WI38 (cell line): ENCODE data around the gene TYK2.
"Not testable (repeated sequence)": the region's sequence is repeated elsewhere in the genome, so short reads cannot be mapped to it uniquely, and the experiment has no call there.

Experiments used
- H3K4me3 ChIP-seq: 2 replicates; pipeline ENCODE4 v1.5.1; 2011; ENCODE audit warnings: low read depth, mild to moderate bottlenecking, control low read depth, low read length
- TF ChIP-seq, protein P1 (sequence below): IDR thresholded peaks from 2 replicates; pipeline ENCODE4 v1.5.1; 2012; ENCODE audit warnings: low read depth, mild to moderate bottlenecking, control low read depth, low read length

Gene TYK2

DNA sequence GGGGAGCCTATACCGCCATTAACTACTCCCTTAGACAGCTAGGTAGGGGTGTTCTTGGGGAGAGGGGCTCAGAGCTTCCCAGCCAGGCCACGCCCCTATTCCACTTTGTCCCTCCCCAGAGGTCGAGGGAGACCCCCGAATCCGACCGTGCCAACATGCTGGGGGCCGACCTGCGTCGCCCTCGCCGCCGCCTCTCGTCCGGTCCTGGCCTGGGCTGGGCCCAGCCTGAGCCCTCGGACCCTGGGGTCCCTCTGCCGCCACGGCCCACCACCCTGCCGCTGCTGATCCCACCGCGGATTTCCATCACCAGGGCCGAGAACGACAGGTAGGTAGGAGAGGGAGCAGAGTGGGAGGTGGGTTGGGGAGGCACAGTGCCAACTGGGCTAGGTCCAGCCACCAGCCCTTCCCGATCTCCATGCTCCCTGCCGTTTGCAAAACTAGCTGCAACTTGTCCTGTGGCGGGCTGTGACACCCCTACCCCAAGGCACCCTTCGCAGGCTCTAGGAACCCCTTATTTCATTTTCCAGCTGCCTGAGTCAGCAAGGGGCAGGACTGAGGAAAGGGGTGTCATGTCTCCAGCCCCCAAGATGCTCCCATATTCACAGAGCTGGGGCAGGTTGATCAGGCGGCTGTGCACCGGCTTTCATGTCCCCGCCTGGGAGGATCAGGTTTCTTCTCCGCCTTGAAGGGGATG, 37.3 kb upstream of the TYK2 start:
- H3K4me3 ChIP-seq: no peak overlapping the region
- TF ChIP-seq, protein P1, sequence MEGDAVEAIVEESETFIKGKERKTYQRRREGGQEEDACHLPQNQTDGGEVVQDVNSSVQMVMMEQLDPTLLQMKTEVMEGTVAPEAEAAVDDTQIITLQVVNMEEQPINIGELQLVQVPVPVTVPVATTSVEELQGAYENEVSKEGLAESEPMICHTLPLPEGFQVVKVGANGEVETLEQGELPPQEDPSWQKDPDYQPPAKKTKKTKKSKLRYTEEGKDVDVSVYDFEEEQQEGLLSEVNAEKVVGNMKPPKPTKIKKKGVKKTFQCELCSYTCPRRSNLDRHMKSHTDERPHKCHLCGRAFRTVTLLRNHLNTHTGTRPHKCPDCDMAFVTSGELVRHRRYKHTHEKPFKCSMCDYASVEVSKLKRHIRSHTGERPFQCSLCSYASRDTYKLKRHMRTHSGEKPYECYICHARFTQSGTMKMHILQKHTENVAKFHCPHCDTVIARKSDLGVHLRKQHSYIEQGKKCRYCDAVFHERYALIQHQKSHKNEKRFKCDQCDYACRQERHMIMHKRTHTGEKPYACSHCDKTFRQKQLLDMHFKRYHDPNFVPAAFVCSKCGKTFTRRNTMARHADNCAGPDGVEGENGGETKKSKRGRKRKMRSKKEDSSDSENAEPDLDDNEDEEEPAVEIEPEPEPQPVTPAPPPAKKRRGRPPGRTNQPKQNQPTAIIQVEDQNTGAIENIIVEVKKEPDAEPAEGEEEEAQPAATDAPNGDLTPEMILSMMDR: no peak

DNA sequence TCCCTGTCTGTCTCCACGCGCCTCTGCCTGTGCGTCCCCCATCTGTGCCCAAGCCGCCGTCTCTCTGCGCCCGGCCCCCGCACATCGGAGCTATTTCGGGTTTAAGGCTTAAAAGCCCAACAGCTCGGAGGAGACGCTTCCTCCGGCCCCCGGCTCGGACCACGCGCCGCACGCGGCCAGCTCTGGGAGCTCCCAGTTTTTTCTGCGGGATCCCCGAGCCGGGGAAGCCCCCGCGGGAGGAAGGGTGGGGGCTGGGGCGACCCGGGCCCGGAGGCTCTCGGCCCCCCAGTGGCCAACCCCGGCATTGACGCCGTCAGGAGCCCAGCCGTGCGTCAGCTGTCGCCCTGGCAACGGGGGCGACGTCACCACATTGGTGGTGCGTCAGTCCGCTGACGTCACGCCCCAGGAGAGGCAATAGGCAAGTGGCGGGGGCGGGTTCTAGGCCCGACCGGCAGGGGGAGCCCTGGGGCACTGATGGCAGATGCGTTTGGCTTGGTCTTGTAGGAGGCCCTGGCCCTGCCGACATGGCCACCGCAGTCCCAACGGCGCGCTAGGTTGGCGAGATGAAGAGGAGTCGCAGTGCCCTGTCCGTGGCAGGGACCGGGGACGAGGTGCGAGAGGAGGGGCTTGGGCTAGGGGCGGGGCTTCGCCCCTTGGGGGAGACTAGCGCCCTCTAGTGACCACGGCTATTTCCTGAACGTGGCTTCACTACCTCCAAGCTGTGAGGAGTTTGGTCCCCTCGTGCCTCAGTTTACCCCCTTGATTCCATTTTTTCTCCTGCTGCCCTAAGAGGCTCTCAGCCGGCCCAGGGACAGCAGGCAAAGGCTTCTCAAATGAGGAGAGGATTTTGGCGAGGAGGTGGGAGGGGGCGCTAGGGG, 36.2 kb upstream of the TYK2 start:
- peak overlapping the region; percentile 74 for H3K4me3 ChIP-seq
- TF ChIP-seq, protein P1: peak; percentile 79

GRCh38 chr19:10416083-10416379, 35.7 kb upstream of the TYK2 start:
- TF ChIP-seq, protein P1: no peak
- peak overlapping the region; percentile 74 for H3K4me3 ChIP-seq

- no peak overlapping the region for H3K4me3 ChIP-seq
- TF ChIP-seq, protein P1: no peak
Observed at GRCh38 chr19:10412257-10412977, 32.0 kb upstream of the TYK2 start.

DNA sequence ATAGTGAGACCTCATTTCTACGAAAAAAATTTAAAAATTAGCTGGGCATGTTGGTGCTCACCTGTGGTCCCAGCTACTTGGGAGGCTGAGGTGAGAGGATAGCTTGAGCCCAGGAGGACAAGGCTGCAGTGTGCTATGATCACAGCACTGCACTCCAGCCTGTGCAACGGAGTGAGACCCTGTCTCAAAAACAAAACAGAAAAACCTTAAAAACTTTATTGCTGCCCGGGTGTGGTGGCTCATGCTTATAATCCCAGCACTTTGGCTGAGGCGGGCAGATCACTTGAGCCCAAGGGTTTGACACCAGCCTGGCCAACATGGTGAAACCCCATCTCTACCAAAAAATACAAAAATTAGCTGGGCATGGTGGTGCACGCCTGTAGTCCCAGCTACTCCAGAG, 30.9 kb upstream of the TYK2 start:
- H3K4me3 ChIP-seq: not testable (repeated sequence)

- no peak overlapping the region for H3K4me3 ChIP-seq
- TF ChIP-seq, protein P1: no peak
Observed at GRCh38 chr19:10408511-10409283, 28.3 kb upstream of the TYK2 start.

- H3K4me3 ChIP-seq: no peak overlapping the region
- TF ChIP-seq, protein P1: no peak
Observed at GRCh38 chr19:10407096-10407495, 26.7 kb upstream of the TYK2 start.
